Measurements from ENCODE around the gene SHBG. TPM values are rescaled to one million over a fixed set of nuclear protein-coding genes. Genes with fewer than 3 reads are reported as not detected.
"Not testable (repeated sequence)": the region's sequence is repeated elsewhere in the genome, so short reads cannot be mapped to it uniquely, and the experiment has no call there.

The SHBG gene
- polyA plus RNA-seq, 2 donors, result 0.14 TPM; not detected in 1

DNA sequence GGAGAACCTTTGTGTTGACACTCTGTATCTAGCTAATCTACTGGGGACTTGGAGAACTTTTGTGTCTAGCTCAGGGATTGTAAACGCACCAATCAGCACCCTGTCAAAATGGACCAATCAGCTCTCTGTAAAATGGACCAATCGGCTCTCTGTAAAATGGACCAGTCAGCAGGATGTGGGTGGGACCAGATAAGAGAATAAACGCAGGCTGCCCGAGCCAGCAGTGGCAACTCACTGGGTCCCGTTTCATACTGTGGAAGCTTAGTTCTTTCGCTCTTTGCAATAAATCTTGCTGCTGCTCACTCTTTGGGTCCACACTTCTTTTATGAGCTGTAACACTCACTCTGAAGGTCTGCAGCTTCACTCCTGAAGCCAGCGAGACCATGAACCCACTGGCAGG is 11.7 kb downstream of the SHBG start:
- H3K27me3 ChIP-seq (ENCODE audit: control insufficient read depth in 1 of 2, insufficient read depth in 2 of 2, low read length in 2 of 2); H3K4me3 ChIP-seq (ENCODE audit: low read depth in 1 of 2, low read length in 2 of 2); H3K27ac ChIP-seq (ENCODE audit: low read depth in 2 of 2, low read length in 1 of 2); H3K9me3 ChIP-seq (ENCODE audit: control insufficient read depth in 2 of 2, insufficient read depth in 1 of 2, low read depth in 1 of 2, low read length in 1 of 2); H3K36me3 ChIP-seq (ENCODE audit: control insufficient read depth in 2 of 2, insufficient read depth in 2 of 2, low read length in 1 of 2); H3K4me1 ChIP-seq (ENCODE audit: control insufficient read depth in 2 of 2, insufficient read depth in 2 of 2, low read length in 1 of 2): not testable (repeated sequence)
- 65% methylated on average over 7 of the region's 7 CpGs for WGBS, 2 donors

DNA sequence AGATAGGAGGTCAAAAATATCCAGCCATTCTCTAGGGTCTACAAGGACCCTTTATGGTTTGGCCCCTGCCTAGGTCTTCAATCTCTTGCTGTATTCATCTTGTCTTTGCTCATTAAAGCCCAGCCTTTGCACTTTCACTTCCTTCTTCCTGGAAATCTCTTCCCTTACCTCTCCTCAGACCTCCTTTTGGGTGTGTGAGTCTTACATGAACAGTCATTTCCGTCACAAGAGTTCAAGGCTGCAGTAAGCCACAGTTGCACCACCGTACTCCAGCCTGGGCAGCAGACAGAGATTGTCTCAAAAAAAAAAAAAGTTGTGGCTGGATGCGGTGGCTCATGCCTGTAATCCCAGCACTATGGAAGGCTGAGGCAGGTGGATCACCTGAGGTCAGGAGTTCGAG is 14.8 kb downstream of the SHBG start:
- Histone ChIP-seq H3K27ac (ENCODE audit: low read depth in 2 of 2, low read length in 1 of 2) (no peak overlapping the region), H3K27me3 (ENCODE audit: control insufficient read depth in 1 of 2, insufficient read depth in 2 of 2, low read length in 2 of 2) (no peaks in the 10 kb centered on the region), H3K4me3 (ENCODE audit: low read depth in 1 of 2, low read length in 2 of 2) (no peak overlapping the region), H3K36me3 (ENCODE audit: control insufficient read depth in 2 of 2, insufficient read depth in 2 of 2, low read length in 1 of 2) (no peaks in the 10 kb centered on the region), H3K9me3 (ENCODE audit: control insufficient read depth in 2 of 2, insufficient read depth in 1 of 2, low read depth in 1 of 2, low read length in 1 of 2) (no peaks in the 10 kb centered on the region), H3K4me1 (ENCODE audit: control insufficient read depth in 2 of 2, insufficient read depth in 2 of 2, low read length in 1 of 2) (no peaks in the 10 kb centered on the region)
- WGBS, 2 donors, result 85 to 90% methylated on average over 4 of the region's 4 CpGs

DNA sequence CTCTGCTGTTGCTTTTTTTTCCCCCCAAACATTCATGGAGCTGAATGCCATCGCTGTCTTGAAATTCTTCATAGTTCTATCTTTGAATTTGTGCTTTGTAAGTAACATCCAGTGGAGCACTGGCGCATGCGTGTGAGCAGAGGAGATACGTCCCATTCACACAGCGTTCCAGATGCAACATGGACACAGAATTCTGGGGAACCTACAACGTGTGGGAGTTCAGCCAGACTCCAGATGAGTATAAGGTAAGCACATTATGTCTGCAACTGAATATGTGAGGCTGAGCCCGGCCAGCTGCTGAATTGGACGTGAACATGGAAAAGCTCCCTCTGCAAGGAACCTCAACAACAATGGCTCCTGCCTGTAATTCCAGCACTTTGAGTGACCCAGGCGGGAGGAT is 16.5 kb downstream of the SHBG start:
- H3K36me3 ChIP-seq (ENCODE audit: control insufficient read depth in 2 of 2, insufficient read depth in 2 of 2, low read length in 1 of 2), result no peaks in the 10 kb centered on the region
- peaks cover 0 to 4% of the 10 kb centered on the region in 2 donors for H3K27me3 ChIP-seq (ENCODE audit: control insufficient read depth in 1 of 2, insufficient read depth in 2 of 2, low read length in 2 of 2)
- H3K27ac ChIP-seq (ENCODE audit: low read depth in 2 of 2, low read length in 1 of 2), result no peak overlapping the region
- peaks cover 0 to 4% of the 10 kb centered on the region in 2 donors for H3K4me1 ChIP-seq (ENCODE audit: control insufficient read depth in 2 of 2, insufficient read depth in 2 of 2, low read length in 1 of 2)
- no peaks in the 10 kb centered on the region for H3K9me3 ChIP-seq (ENCODE audit: control insufficient read depth in 2 of 2, insufficient read depth in 1 of 2, low read depth in 1 of 2, low read length in 1 of 2)
- H3K4me3 ChIP-seq (ENCODE audit: low read depth in 1 of 2, low read length in 2 of 2), result no peak overlapping the region
- 62 to 70% methylated on average over 9 of the region's 9 CpGs for WGBS, 2 donors

GRCh38 chr17:7647018-7647417 is 17.1 kb downstream of the SHBG start:
- H3K36me3 ChIP-seq (ENCODE audit: control insufficient read depth in 2 of 2, insufficient read depth in 2 of 2, low read length in 1 of 2), result no peaks in the 10 kb centered on the region
- H3K9me3 ChIP-seq (ENCODE audit: control insufficient read depth in 2 of 2, insufficient read depth in 1 of 2, low read depth in 1 of 2, low read length in 1 of 2), result no peaks in the 10 kb centered on the region
- H3K27me3 ChIP-seq (ENCODE audit: control insufficient read depth in 1 of 2, insufficient read depth in 2 of 2, low read length in 2 of 2), result peaks cover 0 to 5% of the 10 kb centered on the region in 2 donors
- WGBS, 2 donors, result 73 to 78% methylated on average over 4 of the region's 4 CpGs
- no peak overlapping the region for H3K4me3 ChIP-seq (ENCODE audit: low read depth in 1 of 2, low read length in 2 of 2)
- H3K4me1 ChIP-seq (ENCODE audit: control insufficient read depth in 2 of 2, insufficient read depth in 2 of 2, low read length in 1 of 2), result peaks cover 0 to 6% of the 10 kb centered on the region in 2 donors
- H3K27ac ChIP-seq (ENCODE audit: low read depth in 2 of 2, low read length in 1 of 2), result no peak overlapping the region

DNA sequence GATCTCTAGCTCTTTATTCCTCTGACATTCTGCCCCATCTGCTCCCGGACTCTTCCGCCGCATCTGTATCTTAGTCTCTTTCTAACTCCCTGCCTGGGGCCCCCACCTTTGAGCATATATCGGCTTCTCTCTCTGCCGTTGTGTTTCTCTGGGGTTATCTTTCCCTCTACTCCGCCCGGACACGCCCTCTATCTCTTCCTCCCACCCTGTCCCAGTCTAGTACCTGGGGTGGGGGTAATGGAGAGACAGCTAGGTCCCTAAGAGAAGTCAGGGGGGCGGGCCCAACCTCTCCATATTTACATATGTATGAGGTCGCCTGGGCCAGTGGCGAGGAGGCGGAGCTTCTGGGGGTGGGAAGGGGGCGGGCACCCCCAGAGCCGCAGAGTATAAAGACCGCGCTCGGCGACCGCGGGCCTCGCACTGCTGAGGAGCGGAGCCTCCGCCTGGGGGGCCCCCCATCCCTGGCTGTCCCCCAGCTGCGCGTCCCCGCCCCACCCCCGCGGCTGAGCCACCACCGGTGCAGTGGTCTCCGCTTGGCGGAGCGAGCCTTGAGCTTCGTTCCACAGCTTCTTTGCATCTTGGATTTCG is 20.7 kb downstream of the SHBG start, which contains the start of gene ATP1B2:
Gene ATP1B2, plus strand, starts transcription at position 418 of the 588 bp plus-strand sequence. CDS start 593 bp downstream, outside the sequence.
- WGBS, 2 donors, result 1% methylated on average over 25 to 34 of the region's 34 CpGs
- peak within 1 kb of the TSS; percentile 33 to 48 for H3K4me3 ChIP-seq (ENCODE audit: low read depth in 1 of 2, low read length in 2 of 2)
- no peaks in the 10 kb centered on the region for H3K9me3 ChIP-seq (ENCODE audit: control insufficient read depth in 2 of 2, insufficient read depth in 1 of 2, low read depth in 1 of 2, low read length in 1 of 2)
- H3K27me3 ChIP-seq (ENCODE audit: control insufficient read depth in 1 of 2, insufficient read depth in 2 of 2, low read length in 2 of 2), result peaks cover 0 to 5% of the 10 kb centered on the region in 2 donors
- H3K27ac ChIP-seq (ENCODE audit: low read depth in 2 of 2, low read length in 1 of 2), result peak within 1 kb of the TSS in 1 of 2 donors; percentile 0
- H3K4me1 ChIP-seq (ENCODE audit: control insufficient read depth in 2 of 2, insufficient read depth in 2 of 2, low read length in 1 of 2), result peaks cover 0 to 6% of the 10 kb centered on the region in 2 donors
- H3K36me3 ChIP-seq (ENCODE audit: control insufficient read depth in 2 of 2, insufficient read depth in 2 of 2, low read length in 1 of 2), result no peaks in the 10 kb centered on the region

GRCh38 chr17:7651097-7651664 is 21.2 kb downstream of the SHBG start:
- 1% methylated on average over 41 to 45 of the region's 45 CpGs for WGBS, 2 donors
- Histone ChIP-seq H3K27ac (ENCODE audit: low read depth in 2 of 2, low read length in 1 of 2) (peak overlapping the region in 1 of 2 donors; percentile 0), H3K4me3 (ENCODE audit: low read depth in 1 of 2, low read length in 2 of 2) (peak overlapping the region; percentile 33 to 48), H3K9me3 (ENCODE audit: control insufficient read depth in 2 of 2, insufficient read depth in 1 of 2, low read depth in 1 of 2, low read length in 1 of 2) (no peaks in the 10 kb centered on the region), H3K4me1 (ENCODE audit: control insufficient read depth in 2 of 2, insufficient read depth in 2 of 2, low read length in 1 of 2) (peaks cover 0 to 6% of the 10 kb centered on the region in 2 donors), H3K36me3 (ENCODE audit: control insufficient read depth in 2 of 2, insufficient read depth in 2 of 2, low read length in 1 of 2) (no peaks in the 10 kb centered on the region), H3K27me3 (ENCODE audit: control insufficient read depth in 1 of 2, insufficient read depth in 2 of 2, low read length in 2 of 2) (peaks cover 0 to 5% of the 10 kb centered on the region in 2 donors)

DNA sequence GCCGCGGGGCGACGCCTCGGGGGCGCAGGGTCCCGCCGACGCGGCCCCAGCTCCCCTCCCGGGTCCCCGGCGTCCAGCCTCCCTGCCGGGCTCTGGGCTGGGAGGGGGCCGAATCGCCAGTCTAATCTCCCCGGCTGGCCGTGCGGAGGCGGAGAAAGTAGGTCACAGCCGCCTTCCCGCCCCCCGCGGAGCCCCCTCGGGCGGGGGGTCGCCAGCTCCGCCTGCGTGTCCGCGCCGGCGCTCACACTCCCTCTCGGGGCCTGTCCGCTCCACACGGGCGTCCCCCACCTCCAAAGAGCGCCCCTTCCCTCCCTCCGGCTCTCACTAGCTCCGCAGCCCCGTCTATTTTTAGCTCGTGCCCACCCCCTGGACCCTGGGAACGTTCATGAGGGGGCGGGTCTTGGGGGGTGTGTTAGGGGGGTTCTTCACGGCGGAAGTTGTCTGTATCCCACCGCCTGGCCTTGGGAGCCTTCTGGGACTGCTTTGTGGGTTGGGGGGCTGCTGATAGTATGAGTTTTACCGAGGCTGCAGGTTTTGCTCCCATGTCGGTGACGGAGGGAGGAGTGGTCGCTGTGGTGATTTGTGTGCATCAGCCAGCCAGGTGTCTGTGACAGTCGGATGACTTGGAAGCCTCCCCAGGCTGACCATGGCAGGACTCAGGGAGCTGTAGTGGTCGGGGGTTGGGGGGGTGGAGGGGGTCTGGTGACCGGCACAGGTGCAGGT is 21.9 kb downstream of the SHBG start:
- Histone ChIP-seq H3K27me3 (ENCODE audit: control insufficient read depth in 1 of 2, insufficient read depth in 2 of 2, low read length in 2 of 2) (peaks cover 0 to 5% of the 10 kb centered on the region in 2 donors), H3K4me3 (ENCODE audit: low read depth in 1 of 2, low read length in 2 of 2) (peak overlapping the region; percentile 33 to 48), H3K9me3 (ENCODE audit: control insufficient read depth in 2 of 2, insufficient read depth in 1 of 2, low read depth in 1 of 2, low read length in 1 of 2) (no peaks in the 10 kb centered on the region), H3K4me1 (ENCODE audit: control insufficient read depth in 2 of 2, insufficient read depth in 2 of 2, low read length in 1 of 2) (peaks cover 0 to 6% of the 10 kb centered on the region in 2 donors), H3K36me3 (ENCODE audit: control insufficient read depth in 2 of 2, insufficient read depth in 2 of 2, low read length in 1 of 2) (no peaks in the 10 kb centered on the region), H3K27ac (ENCODE audit: low read depth in 2 of 2, low read length in 1 of 2) (peak overlapping the region in 1 of 2 donors; percentile 0)
- 5 to 8% methylated on average over 43 to 54 of the region's 54 CpGs for WGBS, 2 donors

DNA sequence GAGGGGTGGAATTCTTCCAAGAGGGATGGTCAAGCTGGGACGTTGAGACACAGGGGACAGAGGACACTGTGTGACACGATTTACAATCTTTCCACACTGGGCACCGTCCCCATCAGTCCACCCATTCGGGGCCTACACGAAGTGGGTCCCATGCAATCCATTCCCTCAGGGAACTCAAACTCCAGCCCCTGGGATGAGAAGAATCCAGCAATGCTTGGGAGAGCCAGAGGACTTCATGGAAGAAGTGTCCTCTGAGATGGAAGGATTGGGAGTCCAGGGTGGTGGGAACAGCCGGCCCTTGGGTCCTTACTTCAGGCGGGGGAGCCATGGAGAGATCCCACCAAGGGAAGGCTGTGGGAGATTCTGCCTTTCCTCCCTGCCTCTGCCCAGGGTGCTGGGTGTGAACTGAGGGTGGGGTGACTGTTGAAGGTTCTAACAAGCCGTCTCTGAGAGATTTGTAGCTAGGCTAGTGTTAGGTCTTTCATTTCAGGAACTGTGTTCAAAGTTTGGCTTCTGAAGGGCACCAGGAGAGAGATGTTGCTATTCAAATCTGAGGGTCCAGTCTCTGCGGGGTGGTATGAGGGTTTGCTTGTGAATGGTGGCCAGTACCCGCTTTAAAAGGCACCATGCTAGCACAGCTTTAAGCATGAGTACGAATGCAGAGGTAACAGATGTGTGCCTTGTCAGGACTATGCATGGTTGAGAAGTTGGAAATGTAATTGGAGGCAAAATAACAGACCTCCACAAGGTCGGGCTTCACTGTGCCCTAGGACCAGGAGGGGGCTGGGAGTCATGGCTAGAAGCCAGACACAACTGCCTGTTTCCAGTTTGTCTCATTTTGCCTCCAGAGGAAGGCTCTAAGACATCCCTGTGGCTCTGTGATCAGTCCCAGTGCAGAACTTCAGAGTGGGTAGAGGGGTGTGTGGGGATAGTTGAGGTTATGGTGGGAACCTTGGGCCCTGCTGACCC is 22.7 kb downstream of the SHBG start:
- no peaks in the 10 kb centered on the region for H3K36me3 ChIP-seq (ENCODE audit: control insufficient read depth in 2 of 2, insufficient read depth in 2 of 2, low read length in 1 of 2)
- WGBS, 2 donors, result 66% methylated on average over 12 of the region's 12 CpGs
- H3K4me3 ChIP-seq (ENCODE audit: low read depth in 1 of 2, low read length in 2 of 2), result no peak overlapping the region
- H3K9me3 ChIP-seq (ENCODE audit: control insufficient read depth in 2 of 2, insufficient read depth in 1 of 2, low read depth in 1 of 2, low read length in 1 of 2), result no peaks in the 10 kb centered on the region
- H3K4me1 ChIP-seq (ENCODE audit: control insufficient read depth in 2 of 2, insufficient read depth in 2 of 2, low read length in 1 of 2), result peaks cover 0 to 6% of the 10 kb centered on the region in 2 donors
- H3K27ac ChIP-seq (ENCODE audit: low read depth in 2 of 2, low read length in 1 of 2), result no peak overlapping the region
- H3K27me3 ChIP-seq (ENCODE audit: control insufficient read depth in 1 of 2, insufficient read depth in 2 of 2, low read length in 2 of 2), result peaks cover 0 to 5% of the 10 kb centered on the region in 2 donors
